IMR-90 (cell line): ENCODE results near the gene LRTM1. TPM values are rescaled to one million over a fixed set of nuclear protein-coding genes. Genes with fewer than 3 reads are reported as not detected.

Source experiments
- MAFK ChIP-seq: IDR thresholded peaks from 2 replicates; pipeline ENCODE4 v1.6.1; 2012; ENCODE audit warnings: low read depth, low read length, improper control_type of control experiment
- NFE2L2 ChIP-seq: fragments of 150-350 bp; IDR thresholded peaks from 2 replicates; pipeline ENCODE4 v1.6.1; 2016; ENCODE audit warnings: low read depth, mild to moderate bottlenecking, low read length
- RCOR1 ChIP-seq: IDR thresholded peaks from 2 replicates; pipeline ENCODE4 v1.6.1; 2012; ENCODE audit warnings: mild to moderate bottlenecking, low read length, improper control_type of control experiment; ENCODE audit not compliant: insufficient replicate concordance
- SMC3 ChIP-seq: fragments of 150-350 bp; IDR thresholded peaks from 2 replicates; pipeline ENCODE4 v1.6.1; 2016; ENCODE audit warnings: low read depth, mild to moderate bottlenecking, antibody characterized with exemption, low read length, moderate library complexity
- USF2 ChIP-seq: fragments of 150-350 bp; IDR thresholded peaks from 2 replicates; pipeline ENCODE4 v1.6.1; 2017; ENCODE audit warnings: mild to moderate bottlenecking, antibody characterized with exemption, low read length, low read depth
- polyA plus RNA-seq, 3 experiments: library from polyadenylated mRNA; depleted of rRNA; stranded (reverse); fragments of >200 nt; gene quantifications; 2 replicates each; pipeline ENCODE4 v1.2.3, GENCODE V29; 2012; ENCODE audit warnings: low replicate concordance in 1 of 3
- total RNA-seq: library from RNA; depleted of rRNA; stranded (reverse); fragments of >200 nt; gene quantifications from 2 replicates; pipeline ENCODE4 v1.2.3, GENCODE V29; 2012

The LRTM1 gene
- total and polyA plus RNA-seq, 2 of the 4 experiments (the other 2 are of a cell fraction): not detected

- no peak for TF ChIP-seq SMC3
- no peak for TF ChIP-seq USF2
- TF ChIP-seq RCOR1: no peak
- TF ChIP-seq NFE2L2: no peak
- TF ChIP-seq MAFK: no peak
Observed at GRCh38 chr3:54901906-54902685, 25.8 kb downstream of the LRTM1 start (continued).
